Type B pancreatic cell (in vitro differentiated cells): Measurements from ENCODE around the gene HAPLN3. TPM values are rescaled to one million over a fixed set of nuclear protein-coding genes. Genes with fewer than 3 reads are reported as not detected.

ENCODE experiments used
- DNase-seq: peaks from one replicate; pipeline ENCODE4 v3.0.0; 2021; ENCODE audit warnings: mixed read lengths; ENCODE audit not compliant: unreplicated experiment; ENCODE audit errors: extremely low spot score
- H3K27ac Mint-ChIP-seq: 2 replicates; pipeline ENCODE4 v1.8.0; 2021; ENCODE audit warnings: mild to moderate bottlenecking, mixed read lengths
- H3K27me3 Mint-ChIP-seq: 2 replicates; pipeline ENCODE4 v1.8.0; 2021; ENCODE audit warnings: mixed read lengths
- H3K36me3 Mint-ChIP-seq: 2 replicates; pipeline ENCODE4 v1.8.0; 2021; ENCODE audit warnings: mixed read lengths
- H3K4me1 Mint-ChIP-seq: one replicate; pipeline ENCODE4 v1.8.0; 2021; ENCODE audit warnings: mixed read lengths; ENCODE audit not compliant: unreplicated experiment
- H3K4me3 Mint-ChIP-seq: 2 replicates; pipeline ENCODE4 v1.8.0; 2021; ENCODE audit warnings: mild to moderate bottlenecking, mixed read lengths
- H3K9me3 Mint-ChIP-seq: 2 replicates; pipeline ENCODE4 v1.8.0; 2021; ENCODE audit warnings: mixed read lengths
- total RNA-seq: library from RNA; stranded (reverse); gene quantifications from 2 replicates; pipeline ENCODE4 v1.2.1, GENCODE V29; 2021; ENCODE audit warnings: low replicate concordance
- TF ChIP-seq, protein P1 (sequence below): fragments of 200-600 bp; sonication (generic); conservative IDR thresholded peaks from 2 replicates; pipeline ENCODE4 v1.5.0; 2021; ENCODE audit warnings: antibody characterized with exemption, mild to moderate bottlenecking

The HAPLN3 gene
- total RNA-seq, 1 donor from 2014 or later = 10.4 TPM

DNA sequence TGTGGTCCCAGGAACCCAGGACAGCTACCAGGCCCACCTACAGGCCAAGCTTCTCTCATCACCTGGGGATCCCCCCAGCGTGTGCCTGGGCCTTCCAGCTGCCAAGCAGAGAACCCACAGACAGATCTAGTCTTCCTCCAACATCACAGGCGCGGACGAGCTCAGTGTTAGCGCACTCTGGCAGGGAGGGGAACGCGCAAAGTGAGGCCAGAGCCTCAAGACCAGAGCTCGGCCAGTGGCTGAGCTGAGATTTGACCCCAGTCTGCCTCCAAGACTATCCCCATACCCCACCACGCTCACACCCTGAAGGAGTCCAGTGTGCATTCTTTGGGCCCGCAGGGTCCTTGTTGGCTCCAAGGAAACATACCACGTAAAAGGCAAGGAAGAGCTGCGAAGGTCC lies 12.8 kb upstream of the HAPLN3 start:
- Mint-ChIP-seq H3K27me3 (no peaks in the 10 kb centered on the region), H3K36me3 (peaks cover 15% of the 10 kb centered on the region), H3K4me1 (peaks cover 36% of the 10 kb centered on the region), H3K4me3 (no peak overlapping the region), H3K9me3 (no peaks in the 10 kb centered on the region), H3K27ac (peak overlapping the region; percentile 53)
- TF ChIP-seq, protein P1, sequence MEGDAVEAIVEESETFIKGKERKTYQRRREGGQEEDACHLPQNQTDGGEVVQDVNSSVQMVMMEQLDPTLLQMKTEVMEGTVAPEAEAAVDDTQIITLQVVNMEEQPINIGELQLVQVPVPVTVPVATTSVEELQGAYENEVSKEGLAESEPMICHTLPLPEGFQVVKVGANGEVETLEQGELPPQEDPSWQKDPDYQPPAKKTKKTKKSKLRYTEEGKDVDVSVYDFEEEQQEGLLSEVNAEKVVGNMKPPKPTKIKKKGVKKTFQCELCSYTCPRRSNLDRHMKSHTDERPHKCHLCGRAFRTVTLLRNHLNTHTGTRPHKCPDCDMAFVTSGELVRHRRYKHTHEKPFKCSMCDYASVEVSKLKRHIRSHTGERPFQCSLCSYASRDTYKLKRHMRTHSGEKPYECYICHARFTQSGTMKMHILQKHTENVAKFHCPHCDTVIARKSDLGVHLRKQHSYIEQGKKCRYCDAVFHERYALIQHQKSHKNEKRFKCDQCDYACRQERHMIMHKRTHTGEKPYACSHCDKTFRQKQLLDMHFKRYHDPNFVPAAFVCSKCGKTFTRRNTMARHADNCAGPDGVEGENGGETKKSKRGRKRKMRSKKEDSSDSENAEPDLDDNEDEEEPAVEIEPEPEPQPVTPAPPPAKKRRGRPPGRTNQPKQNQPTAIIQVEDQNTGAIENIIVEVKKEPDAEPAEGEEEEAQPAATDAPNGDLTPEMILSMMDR = no peak
- no peak for DNase-seq

DNA sequence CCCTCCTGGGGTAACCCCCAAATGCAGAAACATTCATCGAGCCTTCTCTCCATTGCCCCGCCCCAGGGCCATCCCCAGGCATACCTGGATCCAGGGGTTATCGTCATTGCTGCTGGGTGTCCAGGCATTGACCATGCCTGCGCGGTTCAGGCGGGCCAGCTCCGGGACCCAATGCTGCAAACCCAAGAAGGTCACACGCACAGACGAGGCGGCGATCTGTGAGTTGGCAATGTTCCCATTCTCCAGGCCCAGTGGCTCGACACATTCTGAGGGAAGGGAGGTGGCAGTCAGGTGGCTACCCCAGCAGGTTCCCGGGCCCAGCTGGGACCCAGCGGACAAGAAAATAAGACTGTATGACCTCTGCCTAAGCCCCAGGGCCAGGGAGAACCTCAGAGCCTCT lies 11.8 kb upstream of the HAPLN3 start:
- Mint-ChIP-seq H3K4me3 (no peak overlapping the region), H3K4me1 (peaks cover 35% of the 10 kb centered on the region), H3K27me3 (no peaks in the 10 kb centered on the region), H3K36me3 (peaks cover 15% of the 10 kb centered on the region), H3K27ac (no peak overlapping the region), H3K9me3 (no peaks in the 10 kb centered on the region)
- DNase-seq = no peak
- TF ChIP-seq, protein P1 = no peak

DNA sequence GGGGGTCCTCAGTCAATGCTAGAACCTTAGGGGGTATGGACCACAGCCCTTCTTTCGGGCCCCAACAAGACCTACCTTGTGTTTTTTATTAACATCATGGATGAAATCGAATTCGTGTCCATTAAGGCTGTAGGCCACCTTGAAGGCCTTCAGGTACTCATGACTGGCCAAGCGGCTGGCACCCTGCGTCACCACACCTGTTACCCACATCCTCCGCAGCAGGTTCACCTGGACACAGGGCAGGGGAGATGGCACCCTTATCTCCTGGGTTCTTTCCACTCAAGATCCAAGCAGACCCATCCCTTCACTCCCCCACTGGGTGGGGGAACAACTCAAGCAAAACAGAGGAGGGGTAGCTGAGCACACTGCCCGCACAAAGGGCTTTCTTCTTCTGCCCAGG lies 11.2 kb upstream of the HAPLN3 start:
- Mint-ChIP-seq H3K27ac (no peak overlapping the region), H3K36me3 (peaks cover 15% of the 10 kb centered on the region), H3K4me3 (no peak overlapping the region), H3K27me3 (no peaks in the 10 kb centered on the region), H3K9me3 (no peaks in the 10 kb centered on the region), H3K4me1 (peaks cover 30% of the 10 kb centered on the region)
- DNase-seq = no peak
- TF ChIP-seq, protein P1 = no peak

DNA sequence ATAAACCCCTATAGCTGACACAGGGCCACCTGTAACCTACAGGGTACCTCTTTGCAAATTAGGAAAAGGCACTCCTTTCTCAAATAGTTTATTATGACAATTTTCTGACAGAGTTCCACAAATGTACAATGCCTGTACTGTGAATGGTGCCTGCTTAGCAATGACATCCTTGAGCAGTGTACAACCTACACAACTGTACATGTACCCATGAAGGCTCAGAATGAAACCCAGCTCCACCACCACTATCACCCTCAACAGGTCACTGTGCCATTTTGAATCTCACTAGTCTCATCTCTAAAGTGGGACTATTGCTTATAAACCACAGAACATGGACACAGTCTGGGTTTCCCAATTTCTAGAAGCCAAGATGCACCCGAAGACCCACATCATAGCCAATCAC lies 10.8 kb upstream of the HAPLN3 start:
- peaks cover 15% of the 10 kb centered on the region for H3K36me3 Mint-ChIP-seq
- H3K4me1 Mint-ChIP-seq = peaks cover 29% of the 10 kb centered on the region
- TF ChIP-seq, protein P1 = no peak
- no peak overlapping the region for H3K4me3 Mint-ChIP-seq
- no peak overlapping the region for H3K27ac Mint-ChIP-seq
- H3K27me3 Mint-ChIP-seq = no peaks in the 10 kb centered on the region
- H3K9me3 Mint-ChIP-seq = no peaks in the 10 kb centered on the region
- no peak for DNase-seq

DNA sequence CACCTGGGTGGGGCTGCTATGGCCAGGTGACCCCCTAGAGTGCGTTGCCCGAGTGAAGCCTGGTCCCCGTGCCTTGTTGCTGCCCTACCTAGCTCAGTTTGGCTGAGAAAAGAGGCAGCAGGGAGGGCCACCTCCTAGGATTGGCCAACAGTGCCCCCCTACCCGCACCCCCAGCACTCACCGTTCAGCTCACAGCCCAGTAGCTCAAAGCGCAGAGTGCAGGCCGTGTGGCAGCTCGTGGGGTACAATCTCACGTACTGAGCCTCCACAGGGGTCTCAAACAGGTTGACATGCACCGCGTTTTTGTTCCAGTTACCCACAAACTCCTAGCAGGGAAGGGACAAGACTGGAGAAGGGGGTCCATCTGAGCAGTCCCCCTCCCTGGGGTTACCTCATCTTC lies 10.2 kb upstream of the HAPLN3 start:
- TF ChIP-seq, protein P1 = no peak
- no peak for DNase-seq
- Mint-ChIP-seq H3K4me1 (peaks cover 24% of the 10 kb centered on the region), H3K27ac (no peak overlapping the region), H3K36me3 (peaks cover 11% of the 10 kb centered on the region), H3K27me3 (no peaks in the 10 kb centered on the region), H3K9me3 (no peaks in the 10 kb centered on the region), H3K4me3 (no peak overlapping the region)
